Ishikawa (cell line): ENCODE measurements around the gene ROBO3.
A peak's percentile ranks its signal among the peaks of the same experiment; 100 is the strongest.

Experiments
- CEBPB ChIP-seq: IDR thresholded peaks from 2 replicates; pipeline ENCODE4 v1.6.1; 2012
- CREB1 ChIP-seq: IDR thresholded peaks from 2 replicates; pipeline ENCODE4 v1.6.1; 2012; ENCODE audit warnings: low read depth
- EGR1 ChIP-seq: IDR thresholded peaks from 2 replicates; pipeline ENCODE4 v1.6.1; 2012
- EP300 ChIP-seq: IDR thresholded peaks from 2 replicates; pipeline ENCODE4 v1.6.1; 2012; ENCODE audit warnings: borderline replicate concordance
- FOXM1 ChIP-seq: IDR thresholded peaks from 2 replicates; pipeline ENCODE4 v1.6.1; 2012; ENCODE audit warnings: low read depth, borderline replicate concordance
- NFIC ChIP-seq: IDR thresholded peaks from 2 replicates; pipeline ENCODE4 v1.6.1; 2012
- RAD21 ChIP-seq: IDR thresholded peaks from 2 replicates; pipeline ENCODE4 v1.6.1; 2012; ENCODE audit warnings: low read depth
- REST ChIP-seq: IDR thresholded peaks from 2 replicates; pipeline ENCODE4 v1.6.1; 2012; ENCODE audit warnings: low read depth, mild to moderate bottlenecking
- TAF1 ChIP-seq: IDR thresholded peaks from 2 replicates; pipeline ENCODE4 v1.6.1; 2012; ENCODE audit warnings: low read depth, mild to moderate bottlenecking
- TCF12 ChIP-seq: IDR thresholded peaks from 2 replicates; pipeline ENCODE4 v1.6.1; 2012; ENCODE audit warnings: low read depth
- TEAD4 ChIP-seq: IDR thresholded peaks from 2 replicates; pipeline ENCODE4 v1.6.1; 2012
- YY1 ChIP-seq: IDR thresholded peaks from 2 replicates; pipeline ENCODE4 v1.6.1; 2012; ENCODE audit warnings: low read depth
- ZBTB7A ChIP-seq: IDR thresholded peaks from 2 replicates; pipeline ENCODE4 v1.6.1; 2012; ENCODE audit warnings: low read depth
- TF ChIP-seq, protein P1 (sequence below): IDR thresholded peaks from 2 replicates; pipeline ENCODE4 v1.6.1; 2012
- TF ChIP-seq, protein P2 (sequence below): IDR thresholded peaks from 2 replicates; pipeline ENCODE4 v1.6.1; 2012

ROBO3 gene

GRCh38 chr11:124873951-124874350, 8.7 kb downstream of the ROBO3 start:
- TF ChIP-seq RAD21 (no peak), EP300 (no peak), ZBTB7A (no peak), REST (no peak), CREB1 (no peak), TAF1 (no peak), TCF12 (no peak), CEBPB (no peak), TEAD4 (no peak), YY1 (no peak), FOXM1 (no peak), EGR1 (no peak), NFIC (no peak)
- TF ChIP-seq, protein P1, sequence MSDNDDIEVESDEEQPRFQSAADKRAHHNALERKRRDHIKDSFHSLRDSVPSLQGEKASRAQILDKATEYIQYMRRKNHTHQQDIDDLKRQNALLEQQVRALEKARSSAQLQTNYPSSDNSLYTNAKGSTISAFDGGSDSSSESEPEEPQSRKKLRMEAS: no peak
- TF ChIP-seq, protein P2, sequence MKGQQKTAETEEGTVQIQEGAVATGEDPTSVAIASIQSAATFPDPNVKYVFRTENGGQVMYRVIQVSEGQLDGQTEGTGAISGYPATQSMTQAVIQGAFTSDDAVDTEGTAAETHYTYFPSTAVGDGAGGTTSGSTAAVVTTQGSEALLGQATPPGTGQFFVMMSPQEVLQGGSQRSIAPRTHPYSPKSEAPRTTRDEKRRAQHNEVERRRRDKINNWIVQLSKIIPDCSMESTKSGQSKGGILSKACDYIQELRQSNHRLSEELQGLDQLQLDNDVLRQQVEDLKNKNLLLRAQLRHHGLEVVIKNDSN: no peak

GRCh38 chr11:124874571-124875255, 9.5 kb downstream of the ROBO3 start:
- no peak for TF ChIP-seq CEBPB
- no peak for TF ChIP-seq TEAD4
- TF ChIP-seq EP300: no peak

DNA sequence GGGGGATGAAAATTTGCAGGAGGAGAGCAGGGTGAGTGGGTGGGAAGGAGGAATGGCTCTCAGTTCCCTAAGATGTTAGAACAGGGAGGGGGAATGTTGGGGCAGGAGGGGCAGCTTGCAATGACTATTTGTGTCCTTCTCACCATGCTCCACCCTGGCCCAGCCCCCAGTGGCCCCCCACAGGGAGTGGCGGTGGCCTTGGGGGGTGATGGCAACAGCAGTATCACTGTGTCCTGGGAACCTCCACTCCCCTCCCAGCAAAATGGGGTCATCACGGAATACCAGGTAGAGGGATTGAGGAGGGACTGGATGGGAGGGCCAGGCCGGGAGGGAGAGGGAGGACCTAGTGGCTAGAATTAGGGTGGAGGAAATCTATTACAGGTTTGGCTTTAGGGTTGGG, 10.2 kb downstream of the ROBO3 start:
- TF ChIP-seq EGR1 (no peak), NFIC (no peak), TCF12 (no peak), TEAD4 (no peak), RAD21 (no peak), CREB1 (no peak)

- TF ChIP-seq TAF1 (no peak), RAD21 (peak; percentile 29; the same call in 1 of the 2 replicates), ZBTB7A (no peak), CREB1 (0 out of 2 replicates have a peak, but pooled peaks have one; percentile 23), FOXM1 (no peak), CEBPB (no peak), EGR1 (peak; percentile 46; the same call in 1 of the 2 replicates), NFIC (0 out of 2 replicates have a peak, but pooled peaks have one; percentile 25)
- TF ChIP-seq, protein P1: no peak; the same call in 1 of the 2 replicates
- TF ChIP-seq, protein P2: no peak
Observed at GRCh38 chr11:124875943-124876817, 10.9 kb downstream of the ROBO3 start.

DNA sequence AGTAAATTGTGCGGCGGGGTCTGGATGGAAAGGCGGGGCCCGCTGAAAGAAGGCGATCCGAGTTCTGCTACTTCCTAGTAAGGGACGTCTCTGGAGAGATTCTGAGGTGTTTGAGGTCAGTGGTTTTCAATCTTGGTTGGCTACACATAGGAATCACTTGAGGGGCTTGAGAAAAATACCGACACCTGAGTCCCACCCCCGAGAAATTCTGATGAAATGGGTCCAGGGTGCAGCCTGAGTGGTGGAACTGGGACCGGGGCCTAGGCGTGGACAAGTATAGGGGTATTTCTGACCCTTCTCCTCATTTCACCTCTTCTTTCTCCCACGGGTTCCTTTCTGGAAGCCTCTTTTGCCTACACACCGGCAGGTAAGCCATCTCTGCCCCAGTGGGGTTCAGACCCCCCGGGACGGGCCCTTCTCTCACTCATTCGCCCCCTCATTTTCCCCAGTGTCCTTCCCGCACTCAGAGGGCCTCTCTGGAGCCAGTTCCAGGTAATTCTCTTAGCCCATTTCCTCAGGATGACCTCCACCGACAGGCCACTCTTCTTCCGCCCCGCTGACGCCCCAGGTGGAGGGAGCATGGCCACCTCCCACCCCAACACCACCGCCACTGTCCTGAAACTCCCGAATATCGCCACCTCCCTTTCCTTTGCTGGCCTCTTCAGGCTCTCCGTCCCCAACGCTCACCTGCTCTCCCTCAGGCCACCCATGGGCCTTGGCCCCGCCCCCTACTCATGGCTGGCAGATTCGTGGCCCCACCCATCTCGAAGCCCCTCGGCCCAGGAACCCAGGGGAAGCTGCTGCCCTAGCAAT, 11.8 kb downstream of the ROBO3 start:
- TF ChIP-seq CREB1 (no peak), FOXM1 (no peak), TCF12 (no peak), TAF1 (no peak), NFIC (no peak), ZBTB7A (no peak), TEAD4 (no peak), EGR1 (no peak), EP300 (no peak), YY1 (no peak), CEBPB (no peak), RAD21 (no peak), REST (no peak)
- TF ChIP-seq, protein P2: no peak
- TF ChIP-seq, protein P1: no peak
